GM23338 (cell line): ENCODE measurements around the gene CACNA1F. TPM values are rescaled to one million over a fixed set of nuclear protein-coding genes. Genes with fewer than 3 reads are reported as not detected.

ENCODE experiments used
- EZH2 ChIP-seq: fragments of 200-600 bp; sonication (generic); IDR thresholded peaks from one replicate; pipeline ENCODE4 v1.8.0; 2017; ENCODE audit warnings: antibody characterized with exemption, mild to moderate bottlenecking, low read depth; ENCODE audit not compliant: unreplicated experiment
- EZH2phosphoT487 ChIP-seq: fragments of 200-600 bp; sonication (generic); IDR thresholded peaks from one replicate; pipeline ENCODE4 v1.8.1; 2018; ENCODE audit warnings: antibody characterized with exemption; ENCODE audit not compliant: unreplicated experiment
- JUNB ChIP-seq: IDR thresholded peaks from one replicate; pipeline ENCODE4 v1.6.1; 2016; ENCODE audit warnings: antibody characterized with exemption; ENCODE audit not compliant: unreplicated experiment
- POLR2AphosphoS5 ChIP-seq: IDR thresholded peaks from 2 replicates; pipeline ENCODE4 v1.6.1; 2016; ENCODE audit warnings: antibody characterized with exemption, low read depth
- STAT1 ChIP-seq: IDR thresholded peaks from one replicate; pipeline ENCODE4 v1.6.1; 2016; ENCODE audit warnings: antibody characterized with exemption; ENCODE audit not compliant: unreplicated experiment
- ZNF331 ChIP-seq: fragments of 250-450 bp; sonication (Bioruptor Pico); IDR thresholded peaks from 2 replicates; pipeline ENCODE4 v1.5.0; 2020; ENCODE audit warnings: low read depth, mild to moderate bottlenecking, moderate library complexity
- polyA plus RNA-seq: library from polyadenylated mRNA; unstranded; fragments of >200 nt; fragmentation: Nextera tagmentation; extraction: Ambion mirVana; gene quantifications from 2 replicates; pipeline ENCODE4 v1.2.1, GENCODE V29; 2016
- total RNA-seq: library from RNA; depleted of rRNA; stranded (reverse); fragments of >200 nt; shearing (Covaris generic); gene quantifications from 2 replicates; pipeline ENCODE4 v1.2.3, GENCODE V29; 2014
- TF ChIP-seq, protein P1 (sequence below): fragments of 250-450 bp; sonication (Bioruptor Pico); IDR thresholded peaks from 2 replicates; pipeline ENCODE4 v1.5.0; 2020; ENCODE audit warnings: mild to moderate bottlenecking, moderate library complexity
- TF ChIP-seq, protein P2 (sequence below), 2 experiments: fragments of 200-600 bp in 1 of 2; sonication (generic) in 1 of 2; conservative IDR thresholded peaks; 2 replicates each; pipeline versions ENCODE4 v1.5.1 to v1.6.1; 2016 to 2017; ENCODE audit warnings: antibody characterized with exemption in 2 of 2, low read depth in 2 of 2, mild to moderate bottlenecking in 2 of 2, moderate library complexity in 1 of 2
- TF ChIP-seq, protein P3 (sequence below): IDR thresholded peaks from one replicate; pipeline ENCODE4 v1.6.1; 2018; ENCODE audit warnings: antibody characterized with exemption; ENCODE audit not compliant: unreplicated experiment

CACNA1F gene
- total and polyA plus RNA-seq, 2 experiments from 2014 or later: 0.44 to 0.90 TPM

DNA sequence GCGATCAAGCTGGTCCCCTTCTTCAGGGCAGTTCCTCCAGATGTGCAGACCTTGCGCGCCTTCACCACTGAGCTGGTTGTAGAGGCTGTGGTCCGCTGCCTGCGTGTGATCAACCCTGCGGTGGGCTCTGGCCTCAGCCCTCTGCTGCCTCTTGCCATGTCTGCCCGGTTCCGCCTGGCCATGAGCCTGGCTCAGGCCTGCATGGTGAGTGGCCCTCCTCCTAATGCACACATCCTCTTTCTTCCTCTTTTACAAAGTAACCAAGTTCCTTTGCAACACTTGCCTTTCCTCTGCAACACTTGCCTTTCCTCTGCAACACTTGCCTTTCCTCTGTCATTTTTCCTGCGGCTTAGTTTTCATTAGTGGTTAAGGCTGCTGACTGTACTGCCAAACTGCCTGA, 3.9 kb upstream of the CACNA1F start (continued):
- TF ChIP-seq, protein P1, sequence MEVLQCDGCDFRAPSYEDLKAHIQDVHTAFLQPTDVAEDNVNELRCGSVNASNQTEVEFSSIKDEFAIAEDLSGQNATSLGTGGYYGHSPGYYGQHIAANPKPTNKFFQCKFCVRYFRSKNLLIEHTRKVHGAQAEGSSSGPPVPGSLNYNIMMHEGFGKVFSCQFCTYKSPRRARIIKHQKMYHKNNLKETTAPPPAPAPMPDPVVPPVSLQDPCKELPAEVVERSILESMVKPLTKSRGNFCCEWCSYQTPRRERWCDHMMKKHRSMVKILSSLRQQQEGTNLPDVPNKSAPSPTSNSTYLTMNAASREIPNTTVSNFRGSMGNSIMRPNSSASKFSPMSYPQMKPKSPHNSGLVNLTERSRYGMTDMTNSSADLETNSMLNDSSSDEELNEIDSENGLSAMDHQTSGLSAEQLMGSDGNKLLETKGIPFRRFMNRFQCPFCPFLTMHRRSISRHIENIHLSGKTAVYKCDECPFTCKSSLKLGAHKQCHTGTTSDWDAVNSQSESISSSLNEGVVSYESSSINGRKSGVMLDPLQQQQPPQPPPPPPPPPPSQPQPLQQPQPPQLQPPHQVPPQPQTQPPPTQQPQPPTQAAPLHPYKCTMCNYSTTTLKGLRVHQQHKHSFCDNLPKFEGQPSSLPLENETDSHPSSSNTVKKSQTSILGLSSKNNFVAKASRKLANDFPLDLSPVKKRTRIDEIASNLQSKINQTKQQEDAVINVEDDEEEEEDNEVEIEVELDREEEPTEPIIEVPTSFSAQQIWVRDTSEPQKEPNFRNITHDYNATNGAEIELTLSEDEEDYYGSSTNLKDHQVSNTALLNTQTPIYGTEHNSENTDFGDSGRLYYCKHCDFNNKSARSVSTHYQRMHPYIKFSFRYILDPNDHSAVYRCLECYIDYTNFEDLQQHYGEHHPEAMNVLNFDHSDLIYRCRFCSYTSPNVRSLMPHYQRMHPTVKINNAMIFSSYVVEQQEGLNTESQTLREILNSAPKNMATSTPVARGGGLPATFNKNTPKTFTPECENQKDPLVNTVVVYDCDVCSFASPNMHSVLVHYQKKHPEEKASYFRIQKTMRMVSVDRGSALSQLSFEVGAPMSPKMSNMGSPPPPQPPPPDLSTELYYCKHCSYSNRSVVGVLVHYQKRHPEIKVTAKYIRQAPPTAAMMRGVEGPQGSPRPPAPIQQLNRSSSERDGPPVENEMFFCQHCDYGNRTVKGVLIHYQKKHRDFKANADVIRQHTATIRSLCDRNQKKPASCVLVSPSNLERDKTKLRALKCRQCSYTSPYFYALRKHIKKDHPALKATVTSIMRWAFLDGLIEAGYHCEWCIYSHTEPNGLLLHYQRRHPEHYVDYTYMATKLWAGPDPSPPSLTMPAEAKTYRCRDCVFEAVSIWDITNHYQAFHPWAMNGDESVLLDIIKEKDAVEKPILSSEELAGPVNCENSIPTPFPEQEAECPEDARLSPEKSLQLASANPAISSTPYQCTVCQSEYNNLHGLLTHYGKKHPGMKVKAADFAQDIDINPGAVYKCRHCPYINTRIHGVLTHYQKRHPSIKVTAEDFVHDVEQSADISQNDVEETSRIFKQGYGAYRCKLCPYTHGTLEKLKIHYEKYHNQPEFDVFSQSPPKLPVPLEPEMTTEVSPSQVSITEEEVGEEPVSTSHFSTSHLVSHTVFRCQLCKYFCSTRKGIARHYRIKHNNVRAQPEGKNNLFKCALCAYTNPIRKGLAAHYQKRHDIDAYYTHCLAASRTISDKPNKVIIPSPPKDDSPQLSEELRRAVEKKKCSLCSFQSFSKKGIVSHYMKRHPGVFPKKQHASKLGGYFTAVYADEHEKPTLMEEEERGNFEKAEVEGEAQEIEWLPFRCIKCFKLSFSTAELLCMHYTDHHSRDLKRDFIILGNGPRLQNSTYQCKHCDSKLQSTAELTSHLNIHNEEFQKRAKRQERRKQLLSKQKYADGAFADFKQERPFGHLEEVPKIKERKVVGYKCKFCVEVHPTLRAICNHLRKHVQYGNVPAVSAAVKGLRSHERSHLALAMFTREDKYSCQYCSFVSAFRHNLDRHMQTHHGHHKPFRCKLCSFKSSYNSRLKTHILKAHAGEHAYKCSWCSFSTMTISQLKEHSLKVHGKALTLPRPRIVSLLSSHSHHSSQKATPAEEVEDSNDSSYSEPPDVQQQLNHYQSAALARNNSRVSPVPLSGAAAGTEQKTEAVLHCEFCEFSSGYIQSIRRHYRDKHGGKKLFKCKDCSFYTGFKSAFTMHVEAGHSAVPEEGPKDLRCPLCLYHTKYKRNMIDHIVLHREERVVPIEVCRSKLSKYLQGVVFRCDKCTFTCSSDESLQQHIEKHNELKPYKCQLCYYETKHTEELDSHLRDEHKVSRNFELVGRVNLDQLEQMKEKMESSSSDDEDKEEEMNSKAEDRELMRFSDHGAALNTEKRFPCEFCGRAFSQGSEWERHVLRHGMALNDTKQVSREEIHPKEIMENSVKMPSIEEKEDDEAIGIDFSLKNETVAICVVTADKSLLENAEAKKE (CRISPR knock-in tag): no peak
- TF ChIP-seq STAT1 (no peak), EZH2 (no peak), EZH2phosphoT487 (no peak), ZNF331 (CRISPR knock-in tag) (no peak), POLR2AphosphoS5 (no peak), JUNB (no peak)
- TF ChIP-seq, protein P2, sequence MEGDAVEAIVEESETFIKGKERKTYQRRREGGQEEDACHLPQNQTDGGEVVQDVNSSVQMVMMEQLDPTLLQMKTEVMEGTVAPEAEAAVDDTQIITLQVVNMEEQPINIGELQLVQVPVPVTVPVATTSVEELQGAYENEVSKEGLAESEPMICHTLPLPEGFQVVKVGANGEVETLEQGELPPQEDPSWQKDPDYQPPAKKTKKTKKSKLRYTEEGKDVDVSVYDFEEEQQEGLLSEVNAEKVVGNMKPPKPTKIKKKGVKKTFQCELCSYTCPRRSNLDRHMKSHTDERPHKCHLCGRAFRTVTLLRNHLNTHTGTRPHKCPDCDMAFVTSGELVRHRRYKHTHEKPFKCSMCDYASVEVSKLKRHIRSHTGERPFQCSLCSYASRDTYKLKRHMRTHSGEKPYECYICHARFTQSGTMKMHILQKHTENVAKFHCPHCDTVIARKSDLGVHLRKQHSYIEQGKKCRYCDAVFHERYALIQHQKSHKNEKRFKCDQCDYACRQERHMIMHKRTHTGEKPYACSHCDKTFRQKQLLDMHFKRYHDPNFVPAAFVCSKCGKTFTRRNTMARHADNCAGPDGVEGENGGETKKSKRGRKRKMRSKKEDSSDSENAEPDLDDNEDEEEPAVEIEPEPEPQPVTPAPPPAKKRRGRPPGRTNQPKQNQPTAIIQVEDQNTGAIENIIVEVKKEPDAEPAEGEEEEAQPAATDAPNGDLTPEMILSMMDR (conservative IDR thresholded peaks at IDR 0.05; ENCODE audit: low read depth in 2 of 2): no peak
- TF ChIP-seq, protein P3, sequence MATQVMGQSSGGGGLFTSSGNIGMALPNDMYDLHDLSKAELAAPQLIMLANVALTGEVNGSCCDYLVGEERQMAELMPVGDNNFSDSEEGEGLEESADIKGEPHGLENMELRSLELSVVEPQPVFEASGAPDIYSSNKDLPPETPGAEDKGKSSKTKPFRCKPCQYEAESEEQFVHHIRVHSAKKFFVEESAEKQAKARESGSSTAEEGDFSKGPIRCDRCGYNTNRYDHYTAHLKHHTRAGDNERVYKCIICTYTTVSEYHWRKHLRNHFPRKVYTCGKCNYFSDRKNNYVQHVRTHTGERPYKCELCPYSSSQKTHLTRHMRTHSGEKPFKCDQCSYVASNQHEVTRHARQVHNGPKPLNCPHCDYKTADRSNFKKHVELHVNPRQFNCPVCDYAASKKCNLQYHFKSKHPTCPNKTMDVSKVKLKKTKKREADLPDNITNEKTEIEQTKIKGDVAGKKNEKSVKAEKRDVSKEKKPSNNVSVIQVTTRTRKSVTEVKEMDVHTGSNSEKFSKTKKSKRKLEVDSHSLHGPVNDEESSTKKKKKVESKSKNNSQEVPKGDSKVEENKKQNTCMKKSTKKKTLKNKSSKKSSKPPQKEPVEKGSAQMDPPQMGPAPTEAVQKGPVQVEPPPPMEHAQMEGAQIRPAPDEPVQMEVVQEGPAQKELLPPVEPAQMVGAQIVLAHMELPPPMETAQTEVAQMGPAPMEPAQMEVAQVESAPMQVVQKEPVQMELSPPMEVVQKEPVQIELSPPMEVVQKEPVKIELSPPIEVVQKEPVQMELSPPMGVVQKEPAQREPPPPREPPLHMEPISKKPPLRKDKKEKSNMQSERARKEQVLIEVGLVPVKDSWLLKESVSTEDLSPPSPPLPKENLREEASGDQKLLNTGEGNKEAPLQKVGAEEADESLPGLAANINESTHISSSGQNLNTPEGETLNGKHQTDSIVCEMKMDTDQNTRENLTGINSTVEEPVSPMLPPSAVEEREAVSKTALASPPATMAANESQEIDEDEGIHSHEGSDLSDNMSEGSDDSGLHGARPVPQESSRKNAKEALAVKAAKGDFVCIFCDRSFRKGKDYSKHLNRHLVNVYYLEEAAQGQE: no peak
